ENCODE measurements around the gene CNTNAP5.

Gene CNTNAP5

DNA sequence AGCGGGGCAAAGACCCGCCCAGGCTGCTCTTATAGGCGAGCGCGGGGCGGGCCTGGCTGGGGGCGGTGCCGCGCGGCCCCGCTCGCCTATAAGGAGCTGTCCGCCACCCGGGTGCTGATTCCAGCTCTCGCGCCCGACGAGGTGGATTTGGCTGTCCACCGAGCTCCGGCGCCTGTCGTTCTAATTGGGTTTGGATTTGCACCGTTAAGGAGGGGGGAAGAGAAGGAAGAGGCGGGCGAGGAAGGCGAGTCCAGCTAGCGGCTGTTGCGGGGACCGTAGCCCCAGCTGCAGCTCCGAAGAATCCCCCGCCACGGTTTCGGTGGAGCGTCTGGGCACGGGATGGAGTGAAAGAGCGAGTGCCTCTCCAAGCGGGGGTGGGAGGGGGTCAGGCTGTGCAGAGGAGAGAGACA is at the start of gene CNTNAP5:
Gene CNTNAP5, plus strand, starts transcription at position 117 of the 410 bp plus-strand sequence. CDS start 364 bp downstream, outside the sequence.
- peak; percentile 24 to 40 for DNase-seq

DNA sequence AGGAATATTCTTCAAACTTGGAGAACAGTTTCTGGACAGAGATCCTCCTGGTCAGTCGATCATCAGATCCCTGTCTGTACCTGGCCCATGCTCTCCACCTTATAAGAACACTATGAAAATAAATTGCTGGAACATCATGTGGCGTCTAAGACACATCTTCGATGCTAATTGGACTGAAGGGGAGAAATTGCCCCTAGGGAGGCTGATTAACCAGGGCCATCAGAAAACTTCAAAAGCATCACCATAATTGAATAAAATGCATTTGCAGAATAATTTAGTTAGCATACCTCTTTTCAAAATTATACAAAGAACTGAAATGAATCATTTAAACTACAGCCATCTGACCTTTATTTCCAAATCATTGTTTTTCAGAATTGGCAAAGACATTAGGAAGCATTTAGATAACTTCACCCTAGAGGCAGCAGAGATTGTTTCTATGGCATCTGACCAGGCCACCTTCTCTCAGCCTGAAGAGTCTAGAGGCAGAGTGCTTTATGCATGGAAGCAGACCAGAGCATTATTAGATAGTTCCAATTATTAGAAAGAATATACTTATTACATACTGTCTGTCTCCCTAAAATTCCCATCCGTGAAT is 48.9 kb upstream of the CNTNAP5 start:
- DNase-seq: no peak

GRCh38 chr2:123993728-123994323 is 31.3 kb upstream of the CNTNAP5 start:
- DNase-seq: no peak

GRCh38 chr2:123999681-124000080 is 25.4 kb upstream of the CNTNAP5 start:
- no peak for DNase-seq

GRCh38 chr2:124001696-124002430 is 23.2 kb upstream of the CNTNAP5 start:
- DNase-seq: no peak

GRCh38 chr2:124018890-124019289 is 6.2 kb upstream of the CNTNAP5 start:
- no peak for DNase-seq

- no peak for DNase-seq
These were observed 421 bp upstream of the CNTNAP5 start for GRCh38 chr2:124024561-124025170.

DNA sequence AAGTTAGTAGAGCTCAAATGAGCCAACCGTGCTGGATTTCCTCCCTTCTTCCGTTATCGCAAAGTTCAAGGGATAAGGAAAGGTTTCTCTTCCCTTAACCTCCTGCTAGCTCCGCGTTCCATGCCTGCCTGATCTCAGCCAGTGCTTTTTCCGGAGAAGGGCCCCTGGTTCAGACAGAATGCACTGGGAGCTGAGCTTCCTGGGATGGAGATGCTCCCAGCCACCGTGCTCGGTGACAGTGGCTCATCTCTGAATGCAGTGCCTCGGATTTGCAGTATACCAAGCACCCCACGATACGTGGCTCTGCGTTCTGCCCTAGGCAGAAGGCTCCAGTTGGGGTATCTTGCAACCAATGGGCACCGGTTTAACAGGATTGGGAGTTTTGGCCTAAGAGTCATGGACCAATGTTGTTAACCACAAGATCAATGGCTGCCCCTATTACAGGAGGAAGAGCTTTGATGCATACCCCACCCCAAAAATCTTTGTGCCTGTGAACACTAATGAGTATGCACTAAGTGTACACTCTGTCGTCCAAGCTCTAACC is 876 bp downstream of the CNTNAP5 start:
- DNase-seq: no peak

- DNase-seq: no peak
These were observed 1.4 kb downstream of the CNTNAP5 start for GRCh38 chr2:124026503-124026902.

DNA sequence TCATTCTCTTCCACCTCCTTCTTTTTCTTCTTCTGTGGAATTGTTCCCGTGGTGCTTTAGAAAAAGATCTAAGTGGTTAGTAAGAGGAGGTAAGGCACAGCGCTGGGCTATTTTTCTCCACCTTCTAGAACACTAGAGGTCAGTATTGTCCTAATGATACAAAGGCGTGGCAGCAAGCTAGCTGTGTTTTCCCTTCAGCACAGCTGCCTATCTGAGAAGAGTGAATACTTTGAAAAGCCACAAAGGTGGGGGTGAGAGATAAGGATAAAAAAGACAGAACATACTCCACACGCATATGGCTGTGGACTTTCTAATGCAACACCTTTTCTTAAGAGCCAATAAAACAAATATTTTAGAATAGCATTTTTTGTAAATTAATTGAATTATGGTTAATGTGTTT is 2.1 kb downstream of the CNTNAP5 start:
- peak in 1 of 2 donors; percentile 77 for DNase-seq

- no peak for DNase-seq
These were observed 7.7 kb downstream of the CNTNAP5 start for GRCh38 chr2:124032799-124033198.

DNA sequence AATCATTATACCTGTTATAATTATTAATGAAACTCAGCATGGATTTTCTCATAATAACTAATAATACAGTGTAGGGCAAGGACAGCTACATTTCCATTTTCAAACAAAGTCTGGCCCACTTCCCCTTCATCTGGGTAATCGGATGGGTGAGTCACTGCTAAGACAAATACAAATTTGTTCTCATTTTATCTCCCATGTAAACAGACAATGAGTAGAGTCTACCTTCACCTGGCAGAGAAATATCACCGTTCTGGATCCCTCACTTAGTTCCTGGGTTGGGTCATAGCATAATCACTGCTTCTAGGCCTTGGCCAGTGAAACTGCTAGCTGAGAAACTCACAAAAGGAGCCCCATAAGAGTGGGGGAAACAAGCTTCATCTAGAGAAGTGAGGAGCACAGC is 9.2 kb downstream of the CNTNAP5 start:
- no peak for DNase-seq

- DNase-seq: no peak
These were observed 9.9 kb downstream of the CNTNAP5 start for GRCh38 chr2:124035001-124035400.

DNA sequence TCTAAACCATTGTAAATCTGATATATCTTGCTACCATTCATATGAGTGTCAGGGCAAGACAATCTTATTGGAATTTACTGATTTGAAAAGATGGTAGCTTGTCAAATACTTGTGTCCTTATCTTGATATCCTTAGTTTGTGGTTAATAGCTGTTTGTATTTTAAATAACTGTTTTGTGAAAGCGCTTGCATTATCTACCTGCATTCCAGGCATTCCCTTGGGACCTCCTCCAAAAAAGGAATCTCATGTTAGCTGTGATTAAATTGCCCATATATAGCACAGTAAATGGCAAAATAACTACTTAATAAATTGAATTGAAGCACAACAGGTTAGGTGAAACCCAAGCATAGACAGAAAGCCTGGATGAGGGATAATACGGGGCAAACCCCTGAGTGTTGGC is 13.9 kb downstream of the CNTNAP5 start:
- DNase-seq: no peak

- no peak for DNase-seq
These were observed 14.7 kb downstream of the CNTNAP5 start for GRCh38 chr2:124039762-124040291.

DNA sequence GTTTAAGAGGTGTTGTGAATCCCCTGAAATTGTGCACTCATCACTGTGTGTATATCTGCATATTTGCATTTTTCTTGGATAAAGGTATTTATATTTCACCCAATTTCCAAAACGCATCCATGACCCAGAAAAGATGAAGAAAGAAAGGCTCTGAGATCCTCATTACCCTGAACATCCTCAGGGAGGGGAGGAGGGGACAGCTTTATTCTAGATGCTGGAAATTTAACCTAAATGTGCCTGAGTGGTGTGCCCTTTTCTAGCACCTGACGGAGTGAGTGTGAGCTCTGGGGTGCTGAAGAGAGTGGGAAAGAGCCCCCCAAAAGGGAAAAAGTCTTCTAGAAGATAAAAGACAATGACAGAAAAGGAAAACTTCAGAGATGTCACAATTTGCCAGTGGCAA is 20.8 kb downstream of the CNTNAP5 start:
- DNase-seq: no peak

- DNase-seq: no peak
These were observed 21.2 kb downstream of the CNTNAP5 start for GRCh38 chr2:124046332-124046731.

GRCh38 chr2:124048102-124048501 is 23.0 kb downstream of the CNTNAP5 start:
- no peak for DNase-seq

- no peak for DNase-seq
These were observed 23.6 kb downstream of the CNTNAP5 start for GRCh38 chr2:124048664-124049063.

DNA sequence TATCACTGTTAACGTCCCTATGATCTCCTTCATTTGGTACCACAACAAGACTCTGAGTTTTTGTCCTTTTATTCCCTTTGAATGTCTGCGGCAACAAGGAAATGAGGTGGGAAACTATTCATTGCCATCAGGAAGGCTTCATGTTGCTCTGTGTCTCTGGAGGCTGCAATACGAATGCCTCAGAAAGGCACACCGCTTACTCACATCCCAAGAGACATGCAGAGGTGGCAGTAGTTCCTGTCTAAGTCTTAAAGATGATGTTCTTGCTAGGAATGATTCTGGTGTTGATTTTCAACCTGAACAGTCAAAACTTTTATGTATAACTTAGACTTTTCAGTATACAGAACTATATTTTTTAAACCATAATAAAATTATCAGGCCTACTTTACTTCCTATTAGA is 24.0 kb downstream of the CNTNAP5 start:
- no peak for DNase-seq

DNA sequence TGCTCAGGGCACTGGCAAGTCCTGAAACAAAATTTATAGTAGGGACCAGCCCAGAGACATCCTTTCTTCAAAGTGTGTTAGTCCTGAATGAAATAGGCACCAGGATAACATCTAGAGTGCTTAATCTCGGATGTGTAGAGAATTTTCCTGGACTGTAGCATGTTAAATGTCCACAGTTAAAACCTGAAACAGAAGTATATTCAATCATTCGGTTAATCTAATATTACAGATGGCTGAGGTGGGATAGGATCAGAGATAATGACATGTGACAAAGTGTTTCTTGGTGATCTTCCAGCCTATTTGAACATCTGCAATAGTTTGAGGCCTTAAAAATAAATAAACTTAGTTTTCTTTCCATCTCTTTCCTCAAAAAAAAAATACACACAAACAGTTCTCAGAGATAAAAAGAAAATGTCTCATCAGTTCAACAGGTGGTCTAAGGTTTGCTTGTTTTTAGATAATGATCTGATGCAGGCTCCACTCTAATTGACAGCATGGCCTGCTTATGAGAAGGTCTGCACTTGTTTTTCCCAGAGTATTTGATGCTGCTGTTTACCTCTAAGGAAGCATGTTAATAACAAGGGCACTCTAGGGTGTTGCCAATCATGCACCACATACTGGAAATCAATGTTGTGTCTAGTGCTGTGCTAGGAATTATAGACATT is 25.9 kb downstream of the CNTNAP5 start:
- no peak for DNase-seq

DNA sequence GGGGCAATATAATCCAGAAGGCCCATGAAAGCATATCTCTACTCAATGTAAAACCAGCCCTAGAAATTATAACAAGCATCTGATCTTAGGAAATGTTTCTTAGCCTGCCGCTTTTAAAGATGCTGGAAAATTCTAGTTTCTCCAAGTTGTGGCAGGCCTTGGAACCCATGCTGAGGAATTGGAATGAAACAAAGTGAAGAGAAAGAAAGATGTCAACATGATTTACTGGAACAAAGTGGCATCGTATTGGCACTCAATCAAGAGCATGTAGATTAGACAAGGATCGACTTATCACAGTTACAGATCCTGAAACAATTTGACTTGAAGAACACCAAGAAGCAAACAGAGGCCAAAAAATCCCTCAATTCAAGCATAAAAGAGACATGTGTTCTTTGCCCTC is 28.7 kb downstream of the CNTNAP5 start:
- DNase-seq: no peak

GRCh38 chr2:124063596-124063995 is 38.5 kb downstream of the CNTNAP5 start:
- DNase-seq: no peak

Data from hippocampal formation (tissue), 2 donors.